Measurements from ENCODE around the gene EPHA6.
"Not testable (repeated sequence)": the region's sequence is repeated elsewhere in the genome, so short reads cannot be mapped to it uniquely, and the experiment has no call there.

The EPHA6 gene

DNA sequence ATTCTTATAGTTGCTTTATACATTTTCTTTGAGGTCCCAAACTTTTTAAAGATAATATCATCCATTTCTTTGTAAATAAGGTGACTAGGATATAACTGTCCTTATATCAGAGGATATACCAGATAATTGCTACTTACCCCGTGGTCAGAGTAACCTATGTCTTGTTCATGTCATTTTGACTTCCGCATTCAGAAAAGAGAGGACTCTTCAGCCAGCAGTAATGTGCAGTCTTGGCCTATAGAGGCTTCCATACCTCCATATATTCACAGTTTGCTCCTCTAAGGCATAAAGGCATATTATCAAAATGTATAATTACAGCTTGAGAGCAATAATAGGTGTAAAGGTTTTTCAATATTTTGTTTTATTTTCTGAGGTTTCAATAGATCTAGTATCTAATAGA, 38.5 kb downstream of the EPHA6 start:
- Histone ChIP-seq H3K36me3 (ENCODE audit: insufficient read depth, low read length) (no peaks in the 10 kb centered on the region), H3K9ac (ENCODE audit: low read depth, low read length) (no peak overlapping the region), H3K4me1 (ENCODE audit: insufficient read depth, low read length) (no peaks in the 10 kb centered on the region), H3K9me3 (ENCODE audit: control insufficient read depth, insufficient read depth, low read length) (no peaks in the 10 kb centered on the region)

DNA sequence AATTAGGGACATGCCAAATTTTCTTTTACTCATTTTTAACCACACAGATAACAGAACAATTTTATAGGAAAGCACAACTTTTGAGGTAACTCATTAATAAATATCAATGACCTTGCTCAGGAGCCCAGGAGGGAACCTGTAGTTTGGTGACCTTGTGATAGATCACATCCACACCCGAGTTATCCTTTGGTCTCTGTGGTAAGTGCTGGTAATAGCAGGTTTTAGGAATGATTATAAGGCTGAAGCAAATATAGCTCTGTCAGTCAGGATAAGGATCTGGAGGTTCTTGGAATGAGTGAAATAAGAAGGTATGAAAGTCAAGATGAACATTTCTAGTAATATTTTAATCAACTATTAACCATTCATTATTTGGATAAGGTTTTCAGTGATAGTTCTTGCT, 46.5 kb downstream of the EPHA6 start:
- H3K36me3 ChIP-seq (ENCODE audit: insufficient read depth, low read length): no peaks in the 10 kb centered on the region
- no peaks in the 10 kb centered on the region for H3K9me3 ChIP-seq (ENCODE audit: control insufficient read depth, insufficient read depth, low read length)
- no peaks in the 10 kb centered on the region for H3K4me1 ChIP-seq (ENCODE audit: insufficient read depth, low read length)
- H3K9ac ChIP-seq (ENCODE audit: low read depth, low read length): no peak overlapping the region

DNA sequence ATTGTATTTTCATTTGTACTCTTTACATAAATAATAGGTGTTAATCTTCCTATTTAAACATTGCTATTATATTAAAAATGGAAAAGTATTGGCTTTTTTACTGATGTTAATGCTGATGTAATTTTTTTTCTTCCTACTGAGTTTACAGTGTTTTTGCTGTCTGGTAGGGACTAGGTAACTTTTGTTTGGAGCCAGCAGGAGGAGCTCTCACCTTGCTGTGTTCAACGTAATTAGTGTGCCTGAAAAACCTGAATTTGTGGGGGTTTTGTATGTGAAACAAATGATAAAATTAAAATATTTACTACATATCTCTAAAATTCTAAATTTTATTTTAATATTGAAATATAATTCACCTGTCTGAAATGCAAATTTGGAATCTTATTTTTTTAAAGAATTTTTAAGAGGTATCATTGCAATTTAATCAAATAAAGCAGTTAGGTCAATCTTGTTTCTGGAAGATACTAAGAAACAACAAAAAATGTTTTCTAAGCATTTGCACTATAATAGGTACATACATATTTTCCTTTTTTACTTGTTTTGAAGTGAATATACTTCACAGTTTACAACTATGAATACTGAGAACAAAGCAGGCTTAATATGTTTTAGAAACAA, 48.8 kb downstream of the EPHA6 start:
- Histone ChIP-seq H3K9ac (ENCODE audit: low read depth, low read length) (no peak overlapping the region), H3K9me3 (ENCODE audit: control insufficient read depth, insufficient read depth, low read length) (no peaks in the 10 kb centered on the region), H3K36me3 (ENCODE audit: insufficient read depth, low read length) (no peaks in the 10 kb centered on the region), H3K4me1 (ENCODE audit: insufficient read depth, low read length) (no peaks in the 10 kb centered on the region)

DNA sequence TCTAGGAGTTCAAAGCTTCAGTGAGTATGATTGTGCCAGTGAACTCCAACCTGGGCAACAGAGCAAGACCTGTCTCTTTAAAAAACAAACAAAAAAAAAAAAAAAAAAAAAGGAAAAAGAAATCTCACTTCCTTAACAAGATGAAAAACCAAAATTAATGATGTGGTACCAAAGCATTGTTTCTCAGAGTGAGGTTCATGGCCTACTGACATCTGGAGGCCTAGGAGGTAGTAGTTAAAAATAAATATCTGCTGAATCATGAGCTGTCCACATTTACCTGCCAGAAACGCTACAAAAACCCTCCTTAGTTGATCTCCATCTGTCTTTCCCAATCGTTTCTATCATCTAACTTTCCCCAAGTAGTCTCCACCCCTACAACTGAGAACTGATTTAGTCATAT, 51.2 kb downstream of the EPHA6 start:
- Histone ChIP-seq H3K36me3 (ENCODE audit: insufficient read depth, low read length) (no peaks in the 10 kb centered on the region), H3K9ac (ENCODE audit: low read depth, low read length) (no peak overlapping the region), H3K4me1 (ENCODE audit: insufficient read depth, low read length) (no peaks in the 10 kb centered on the region), H3K9me3 (ENCODE audit: control insufficient read depth, insufficient read depth, low read length) (no peaks in the 10 kb centered on the region)

DNA sequence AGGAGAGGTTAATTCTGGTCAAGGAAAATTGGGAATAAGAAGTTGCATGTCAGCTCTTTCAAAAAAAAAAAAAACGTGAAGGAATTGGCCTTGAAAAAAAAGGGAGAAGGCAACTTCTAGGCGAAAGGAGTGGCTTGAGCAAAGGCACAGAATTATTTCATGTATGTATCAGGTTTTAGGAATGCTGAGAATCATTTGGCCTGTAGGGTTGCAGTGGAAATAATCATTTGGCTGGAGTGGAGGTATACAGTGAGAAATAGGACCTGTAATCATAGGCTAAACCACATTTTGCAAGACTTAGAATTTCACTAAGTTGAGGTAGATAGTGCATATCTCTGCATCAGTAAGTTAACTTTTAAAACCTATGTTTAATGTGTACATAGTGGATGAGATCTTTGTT, 54.9 kb downstream of the EPHA6 start:
- Histone ChIP-seq H3K4me1 (ENCODE audit: insufficient read depth, low read length) (no peaks in the 10 kb centered on the region), H3K9me3 (ENCODE audit: control insufficient read depth, insufficient read depth, low read length) (no peaks in the 10 kb centered on the region), H3K36me3 (ENCODE audit: insufficient read depth, low read length) (no peaks in the 10 kb centered on the region), H3K9ac (ENCODE audit: low read depth, low read length) (no peak overlapping the region)

DNA sequence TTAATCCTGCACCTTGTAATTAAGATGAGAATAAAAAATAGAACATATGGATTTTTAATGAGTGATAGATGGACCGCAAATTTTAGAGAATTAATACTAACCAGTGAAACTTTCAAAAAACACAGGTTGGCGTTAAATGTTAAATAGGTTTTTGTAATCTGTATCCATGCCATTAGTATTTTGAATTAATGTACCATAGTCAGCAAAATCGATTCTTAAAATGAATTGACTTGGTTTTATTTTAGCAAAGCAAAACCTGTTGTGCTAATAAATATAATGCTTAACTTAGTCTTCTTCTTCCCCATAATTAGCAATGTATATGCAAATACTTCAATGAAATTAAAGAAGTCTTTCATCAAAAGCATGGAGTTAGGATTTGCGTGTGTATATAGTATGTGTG, 63.1 kb downstream of the EPHA6 start:
- H3K4me1 ChIP-seq (ENCODE audit: insufficient read depth, low read length): no peaks in the 10 kb centered on the region
- no peaks in the 10 kb centered on the region for H3K36me3 ChIP-seq (ENCODE audit: insufficient read depth, low read length)
- 0 out of 2 replicates have a peak, but pooled peaks cover 3% of the 10 kb centered on the region for H3K9me3 ChIP-seq (ENCODE audit: control insufficient read depth, insufficient read depth, low read length)
- H3K9ac ChIP-seq (ENCODE audit: low read depth, low read length): no peak overlapping the region

DNA sequence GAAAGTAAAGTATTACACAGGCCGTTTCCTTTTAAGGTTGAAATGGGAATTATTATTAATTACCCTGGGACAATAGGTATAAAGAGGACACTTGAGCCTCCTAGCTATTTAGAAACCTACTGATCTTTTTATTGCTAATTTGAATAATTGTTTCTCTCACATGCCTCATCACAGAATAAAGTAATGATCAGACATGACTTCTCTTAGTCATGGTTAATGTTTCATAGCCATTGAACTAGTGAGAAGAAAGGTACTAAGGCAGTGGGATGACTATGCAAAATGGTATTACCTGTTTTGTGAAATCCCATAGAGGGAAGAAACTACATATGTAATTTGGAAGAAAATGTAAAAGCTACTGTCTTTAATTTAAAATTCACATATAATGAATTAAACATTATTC, 85.6 kb downstream of the EPHA6 start:
- Histone ChIP-seq H3K4me1 (ENCODE audit: insufficient read depth, low read length) (no peaks in the 10 kb centered on the region), H3K9me3 (ENCODE audit: control insufficient read depth, insufficient read depth, low read length) (no peaks in the 10 kb centered on the region), H3K36me3 (ENCODE audit: insufficient read depth, low read length) (no peaks in the 10 kb centered on the region), H3K9ac (ENCODE audit: low read depth, low read length) (no peak overlapping the region)

DNA sequence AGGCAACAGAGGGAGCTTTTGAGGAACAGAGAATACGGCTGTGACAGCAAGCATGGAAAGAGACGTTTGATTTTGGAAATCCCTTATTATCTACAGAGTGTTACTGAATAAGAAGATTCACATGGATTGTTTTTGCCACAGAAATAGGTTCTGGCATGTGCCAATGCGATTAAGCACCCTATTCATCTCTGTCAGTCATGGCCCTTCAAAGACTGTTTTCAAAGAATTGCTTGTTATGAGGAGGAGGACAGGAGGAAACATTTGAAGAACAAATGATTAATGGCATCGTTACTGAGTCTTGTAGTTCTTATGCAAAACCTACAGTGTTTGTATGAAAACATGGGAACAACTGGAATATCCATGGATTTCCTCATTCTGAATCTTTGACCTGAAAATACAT, 86.2 kb downstream of the EPHA6 start:
- Histone ChIP-seq H3K36me3 (ENCODE audit: insufficient read depth, low read length) (no peaks in the 10 kb centered on the region), H3K9me3 (ENCODE audit: control insufficient read depth, insufficient read depth, low read length) (no peaks in the 10 kb centered on the region), H3K9ac (ENCODE audit: low read depth, low read length) (no peak overlapping the region), H3K4me1 (ENCODE audit: insufficient read depth, low read length) (no peaks in the 10 kb centered on the region)

DNA sequence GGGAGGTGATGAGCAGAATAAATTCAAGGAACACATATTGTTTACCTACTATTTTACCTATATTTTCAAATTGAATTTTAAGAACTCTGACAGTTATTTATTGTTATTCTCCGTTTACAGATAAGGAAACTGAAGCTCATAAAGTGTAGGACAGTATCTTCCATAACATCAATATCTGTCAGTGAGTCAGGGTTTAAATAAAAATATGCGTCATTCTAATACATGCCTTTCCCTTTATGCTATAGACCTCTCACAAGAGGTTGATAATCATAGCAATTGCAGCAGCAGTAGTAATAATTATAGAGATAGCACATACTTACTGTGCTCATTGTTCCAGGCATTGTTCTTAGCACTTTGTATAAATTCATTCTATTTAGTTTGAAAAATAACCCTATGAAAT, 101.1 kb downstream of the EPHA6 start:
- H3K9ac ChIP-seq (ENCODE audit: low read depth, low read length): no peak overlapping the region
- H3K9me3 ChIP-seq (ENCODE audit: control insufficient read depth, insufficient read depth, low read length): no peaks in the 10 kb centered on the region

DNA sequence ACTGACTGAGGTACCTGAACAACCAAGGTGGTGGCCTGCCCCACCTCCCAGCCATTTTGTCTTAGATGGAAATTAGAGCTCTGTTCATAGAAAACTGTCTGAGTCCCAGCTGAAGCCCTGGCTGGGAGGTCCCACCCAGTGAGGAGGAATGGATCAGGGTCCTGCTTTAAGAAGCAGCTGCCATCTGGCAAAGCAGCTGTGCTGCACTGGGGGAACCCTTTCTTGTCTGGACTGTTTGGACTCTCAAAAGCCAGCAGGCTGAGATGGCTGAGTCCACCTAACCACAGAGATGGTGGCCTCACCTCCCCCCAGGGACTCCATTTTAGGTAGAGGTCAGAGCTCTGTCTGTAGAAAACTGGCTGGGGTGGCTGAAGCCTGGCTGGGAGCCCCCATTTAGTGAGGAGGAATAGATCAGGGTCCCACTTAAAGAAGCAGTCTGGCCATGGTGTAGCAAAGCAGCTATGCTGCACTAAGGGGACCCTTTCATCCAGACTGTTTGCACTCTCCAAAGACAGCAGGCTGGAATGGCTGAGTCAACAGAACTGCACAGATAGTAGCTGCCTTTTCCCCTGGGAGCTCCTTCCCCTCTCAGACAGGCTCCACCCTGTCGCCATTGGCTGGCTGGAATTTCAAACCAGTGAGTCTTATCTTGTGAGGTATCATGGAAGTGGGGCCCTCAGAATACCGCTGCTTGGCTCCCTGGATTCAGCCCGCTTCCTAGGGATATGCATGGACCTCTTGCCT, 116.9 kb downstream of the EPHA6 start:
- no peak overlapping the region for H3K9ac ChIP-seq (ENCODE audit: low read depth, low read length)

More for the DNA sequence above, 101.1 kb downstream of the EPHA6 start:
- Histone ChIP-seq H3K36me3 (ENCODE audit: insufficient read depth, low read length) (no peaks in the 10 kb centered on the region), H3K4me1 (ENCODE audit: insufficient read depth, low read length) (no peaks in the 10 kb centered on the region)

DNA sequence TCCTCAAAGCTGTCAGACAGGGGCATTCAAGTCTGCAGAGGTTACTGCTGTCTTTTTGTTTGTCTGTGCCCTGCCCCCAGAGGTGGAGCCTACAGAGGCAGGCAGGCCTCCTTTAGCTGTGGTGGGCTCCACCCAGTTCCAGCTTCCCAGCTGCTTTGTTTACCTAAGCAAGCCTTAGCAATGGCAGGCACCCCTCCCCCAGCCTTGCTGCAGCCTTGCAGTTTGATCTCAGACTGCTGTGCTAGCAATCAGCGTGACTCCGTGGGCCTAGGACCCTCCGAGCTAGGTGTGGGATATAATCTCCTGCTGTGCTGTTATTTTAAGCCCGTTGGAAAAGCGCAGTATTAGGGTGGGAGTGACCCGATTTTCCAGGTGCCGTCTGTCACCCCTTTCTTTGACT, 127.7 kb downstream of the EPHA6 start:
- not testable (repeated sequence) for H3K36me3 ChIP-seq (ENCODE audit: insufficient read depth, low read length); H3K4me1 ChIP-seq (ENCODE audit: insufficient read depth, low read length); H3K9me3 ChIP-seq (ENCODE audit: control insufficient read depth, insufficient read depth, low read length); H3K9ac ChIP-seq (ENCODE audit: low read depth, low read length)

More for the DNA sequence above, 116.9 kb downstream of the EPHA6 start:
- Histone ChIP-seq H3K9me3 (ENCODE audit: control insufficient read depth, insufficient read depth, low read length) (peaks cover 9% of the 10 kb centered on the region), H3K36me3 (ENCODE audit: insufficient read depth, low read length) (no peaks in the 10 kb centered on the region), H3K4me1 (ENCODE audit: insufficient read depth, low read length) (no peaks in the 10 kb centered on the region)

DNA sequence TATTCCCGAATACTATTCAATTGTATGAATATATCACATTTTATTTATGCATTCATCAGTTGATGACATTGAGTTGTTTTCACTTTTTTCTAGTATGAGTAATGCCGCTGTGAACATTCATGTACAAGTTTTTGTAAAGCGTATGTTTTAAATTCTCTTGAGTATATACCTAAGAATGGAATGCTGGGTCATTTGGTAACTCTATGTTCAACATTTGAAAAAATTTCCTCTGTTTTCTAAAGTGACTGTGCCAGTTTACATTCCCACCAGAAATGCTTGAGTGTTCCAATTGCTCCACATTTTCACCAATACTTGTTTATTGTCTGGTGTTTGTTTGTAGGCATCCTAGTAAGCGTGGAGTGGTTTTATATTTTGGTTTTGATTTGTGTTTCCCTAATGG, 144.5 kb downstream of the EPHA6 start:
- Histone ChIP-seq H3K36me3 (ENCODE audit: insufficient read depth, low read length) (no peaks in the 10 kb centered on the region), H3K9ac (ENCODE audit: low read depth, low read length) (no peak overlapping the region), H3K9me3 (ENCODE audit: control insufficient read depth, insufficient read depth, low read length) (no peaks in the 10 kb centered on the region), H3K4me1 (ENCODE audit: insufficient read depth, low read length) (no peaks in the 10 kb centered on the region)

DNA sequence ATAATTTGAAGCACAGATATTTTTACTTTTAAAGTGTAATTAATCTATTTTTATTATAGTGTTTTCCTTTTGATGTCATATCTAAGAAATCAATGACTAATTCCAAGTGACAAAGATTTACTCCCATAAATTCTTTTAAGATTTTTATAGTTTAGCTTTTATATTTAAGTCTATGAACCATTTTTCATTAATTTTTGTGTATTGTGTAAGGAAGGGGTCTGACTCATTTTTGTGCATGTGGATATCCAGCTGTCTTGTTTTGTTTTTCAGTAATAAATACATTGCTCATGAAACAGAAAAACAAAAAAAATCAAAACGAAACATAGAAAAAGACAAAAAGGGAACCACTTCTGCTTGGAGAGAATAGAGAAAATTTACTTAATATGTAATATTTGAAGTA, 145.1 kb downstream of the EPHA6 start:
- Histone ChIP-seq H3K9me3 (ENCODE audit: control insufficient read depth, insufficient read depth, low read length) (no peaks in the 10 kb centered on the region), H3K4me1 (ENCODE audit: insufficient read depth, low read length) (no peaks in the 10 kb centered on the region), H3K36me3 (ENCODE audit: insufficient read depth, low read length) (no peaks in the 10 kb centered on the region), H3K9ac (ENCODE audit: low read depth, low read length) (no peak overlapping the region)

DNA sequence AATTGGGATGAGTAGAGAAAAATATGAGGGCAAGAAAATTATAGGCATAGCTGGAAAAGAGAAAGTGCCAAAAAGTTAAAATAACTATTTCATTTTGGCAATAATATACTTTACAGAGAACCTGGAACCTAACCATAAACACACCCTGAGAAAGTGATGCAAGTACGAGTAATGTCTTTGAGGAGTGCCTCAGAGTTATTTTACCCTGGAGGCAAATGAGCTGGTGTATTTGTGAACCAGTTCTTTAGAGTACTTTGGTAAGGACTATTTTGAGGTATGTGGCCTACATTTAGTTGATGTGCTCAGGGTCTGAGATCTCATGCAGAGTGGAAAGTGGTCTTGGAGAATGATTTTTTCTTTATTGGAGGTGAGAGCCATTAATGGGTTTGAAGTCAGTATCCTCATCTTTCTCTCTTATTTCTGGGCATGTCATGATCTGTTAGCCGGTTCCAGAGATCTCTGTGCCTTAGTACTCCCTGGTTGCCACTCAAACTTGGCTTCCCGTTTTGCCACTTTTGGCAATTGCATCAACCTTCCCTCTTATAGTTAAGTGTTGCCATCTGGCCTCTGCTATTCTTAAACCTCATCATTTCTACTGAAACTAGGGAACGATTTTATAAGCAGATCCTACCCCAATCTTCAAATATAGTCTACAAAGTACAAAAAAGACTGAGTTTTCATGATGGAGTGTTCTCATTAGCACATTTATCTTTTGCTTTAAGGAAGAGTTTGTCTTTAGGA, 145.7 kb downstream of the EPHA6 start:
- H3K9ac ChIP-seq (ENCODE audit: low read depth, low read length): no peak overlapping the region
- H3K36me3 ChIP-seq (ENCODE audit: insufficient read depth, low read length): no peaks in the 10 kb centered on the region
- H3K4me1 ChIP-seq (ENCODE audit: insufficient read depth, low read length): no peaks in the 10 kb centered on the region
- no peaks in the 10 kb centered on the region for H3K9me3 ChIP-seq (ENCODE audit: control insufficient read depth, insufficient read depth, low read length)
